HG03196 (cell line): ENCODE results near the gene ZNF789.
A peak's percentile ranks its signal among the peaks of the same experiment; 100 is the strongest.
"Not testable (repeated sequence)": the region's sequence is repeated elsewhere in the genome, so short reads cannot be mapped to it uniquely, and the experiment has no call there.

Experiments used
- ATAC-seq: cut with Tn5 transposase; IDR thresholded peaks from one replicate; pipeline ENCODE4 v1.9.1; 2021; ENCODE audit not compliant: unreplicated experiment

Gene ZNF789

GRCh38 chr7:99472561-99473314 is at the start of gene ZNF789:
ZNF789 (plus strand) TSS chr7:99472890; CDS start chr7:99476457, 3,567 bp downstream.
- peak; percentile 88 for ATAC-seq

- ATAC-seq, result no peak
These were observed 47.6 kb upstream of the ZNF789 start for GRCh38 chr7:99424932-99425730.

- ATAC-seq, result no peak
These were observed 43.6 kb upstream of the ZNF789 start for GRCh38 chr7:99428972-99429566.

GRCh38 chr7:99429756-99430155 is 42.9 kb upstream of the ZNF789 start:
- ATAC-seq, result no peak

GRCh38 chr7:99431756-99432540 is 40.7 kb upstream of the ZNF789 start:
- not testable (repeated sequence) for ATAC-seq

GRCh38 chr7:99433158-99433557 is 39.5 kb upstream of the ZNF789 start:
- ATAC-seq, result no peak

GRCh38 chr7:99437946-99438572 is 34.6 kb upstream of the ZNF789 start:
- peak; percentile 4 for ATAC-seq

GRCh38 chr7:99438573-99439480 is 33.9 kb upstream of the ZNF789 start, which contains the start of the genes CPSF4 and PTCD1:
CPSF4 (plus strand) TSS chr7:99438943; CDS start chr7:99439083, 140 bp downstream.
PTCD1 (minus strand) TSS chr7:99438798; CDS start chr7:99435242, 3,556 bp downstream.
- peak; percentile 80 for ATAC-seq

GRCh38 chr7:99440195-99440594 is 32.5 kb upstream of the ZNF789 start:
- ATAC-seq, result no peak

GRCh38 chr7:99446096-99446495 is 26.6 kb upstream of the ZNF789 start:
- no peak for ATAC-seq

- no peak for ATAC-seq
These were observed 24.7 kb upstream of the ZNF789 start for GRCh38 chr7:99447943-99448342.

GRCh38 chr7:99448855-99449254 is 23.8 kb upstream of the ZNF789 start:
- no peak for ATAC-seq

- no peak for ATAC-seq
These were observed 23.4 kb upstream of the ZNF789 start for GRCh38 chr7:99449326-99449725.

- no peak for ATAC-seq
These were observed 20.8 kb upstream of the ZNF789 start for GRCh38 chr7:99451936-99452335.

GRCh38 chr7:99452541-99452940 is 20.1 kb upstream of the ZNF789 start:
- ATAC-seq, result no peak

GRCh38 chr7:99453105-99453504 is 19.6 kb upstream of the ZNF789 start:
- no peak for ATAC-seq

GRCh38 chr7:99455874-99456273 is 16.8 kb upstream of the ZNF789 start:
- no peak for ATAC-seq

- ATAC-seq, result no peak
These were observed 16.4 kb upstream of the ZNF789 start for GRCh38 chr7:99456288-99456687.

GRCh38 chr7:99457050-99457649 is 15.5 kb upstream of the ZNF789 start:
- no peak for ATAC-seq
